ENCODE data around the gene FGF6. TPM values are rescaled to one million over a fixed set of nuclear protein-coding genes. Genes with fewer than 3 reads are reported as not detected.

The FGF6 gene
- total and polyA plus RNA-seq, 9 of the 15 experiments (the other 6 are each of a cell fraction or from before 2014, with no cell fraction given), result 0.14 TPM; not detected in 8

DNA sequence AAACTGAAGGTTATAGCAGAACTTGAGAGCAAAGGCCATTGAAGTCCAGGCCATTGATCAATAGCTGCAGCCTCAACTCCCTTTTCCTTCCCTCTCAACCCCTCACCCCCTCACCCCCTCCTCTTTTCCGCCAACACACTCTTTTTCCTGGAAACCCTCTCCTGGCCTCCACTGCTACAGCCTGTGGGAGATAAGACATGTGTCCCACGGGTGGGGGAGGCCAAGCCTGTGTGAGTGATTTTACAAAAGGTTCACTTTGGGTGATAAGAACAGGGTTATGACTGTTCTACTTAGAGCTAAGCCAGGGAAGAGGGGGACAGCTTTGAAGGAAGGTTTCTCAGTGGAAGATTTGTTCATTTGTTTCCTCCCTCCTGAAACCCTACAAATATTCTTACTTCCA, 57.0 kb downstream of the FGF6 start (continued):
- TF ChIP-seq SMARCE1 (IDR thresholded peaks at IDR 0.05) (peak; percentile 78; the same call in 1 of the 2 replicates), DACH1 (IDR thresholded peaks at IDR 0.05; ENCODE audit: partially characterized antibody) (no peak), ETS2 (tag; IDR thresholded peaks at IDR 0.05; ENCODE audit: borderline replicate concordance, poor library complexity, severe bottlenecking) (no peak), TCF3 (CRISPR knock-in tag; IDR thresholded peaks at IDR 0.05) (peak; percentile 85), PHB2 (IDR thresholded peaks at IDR 0.05; ENCODE audit: low read depth) (no peak), SRSF1 (IDR thresholded peaks at IDR 0.05; ENCODE audit: low read depth, low read length) (no peak), ZNF316 (IDR thresholded peaks at IDR 0.05) (no peak), CCNT2 (IDR thresholded peaks at IDR 0.05; ENCODE audit: borderline replicate concordance, extremely low read depth, insufficient read length, low read depth, low read length) (no peak), SAFB (IDR thresholded peaks at IDR 0.05; ENCODE audit: borderline replicate concordance, low read depth, low read length) (no peak), ZNF217 (CRISPR knock-in tag; IDR thresholded peaks at IDR 0.05) (no peak), GABPA (tag; conservative IDR thresholded peaks at IDR 0.05; ENCODE audit: low read depth) (no peak), EHMT2 (IDR thresholded peaks at IDR 0.05) (peak; percentile 65), RAD51 (IDR thresholded peaks at IDR 0.05; ENCODE audit: borderline replicate concordance, low read depth) (no peak), HNRNPLL (IDR thresholded peaks at IDR 0.05; ENCODE audit: low read depth, low read length, poor library complexity, severe bottlenecking) (no peak), FOXP1 (CRISPR knock-in tag; IDR thresholded peaks at IDR 0.05) (no peak), TFAM (CRISPR knock-in tag; conservative IDR thresholded peaks at IDR 0.05) (no peak), ZFP30 (CRISPR knock-in tag; IDR thresholded peaks at IDR 0.05; ENCODE audit: borderline replicate concordance) (no peak), KLF10 (CRISPR knock-in tag; IDR thresholded peaks at IDR 0.05) (no peak), ZFP36 (IDR thresholded peaks at IDR 0.05; ENCODE audit: low read depth, low read length, partially characterized antibody) (no peak), DNMT1 (IDR thresholded peaks at IDR 0.05) (no peak), ESRRA (IDR thresholded peaks at IDR 0.05; ENCODE audit: borderline replicate concordance, low read depth) (no peak), CBX8 (IDR thresholded peaks at IDR 0.05; ENCODE audit: borderline replicate concordance, extremely low read depth, low read depth, low read length, poor library complexity, severe bottlenecking) (no peak), FOXA3 (CRISPR knock-in tag; conservative IDR thresholded peaks at IDR 0.05 in 1 of 2, IDR thresholded peaks at IDR 0.05 in 1 of 2) (no peak)
- TF ChIP-seq, protein P1, sequence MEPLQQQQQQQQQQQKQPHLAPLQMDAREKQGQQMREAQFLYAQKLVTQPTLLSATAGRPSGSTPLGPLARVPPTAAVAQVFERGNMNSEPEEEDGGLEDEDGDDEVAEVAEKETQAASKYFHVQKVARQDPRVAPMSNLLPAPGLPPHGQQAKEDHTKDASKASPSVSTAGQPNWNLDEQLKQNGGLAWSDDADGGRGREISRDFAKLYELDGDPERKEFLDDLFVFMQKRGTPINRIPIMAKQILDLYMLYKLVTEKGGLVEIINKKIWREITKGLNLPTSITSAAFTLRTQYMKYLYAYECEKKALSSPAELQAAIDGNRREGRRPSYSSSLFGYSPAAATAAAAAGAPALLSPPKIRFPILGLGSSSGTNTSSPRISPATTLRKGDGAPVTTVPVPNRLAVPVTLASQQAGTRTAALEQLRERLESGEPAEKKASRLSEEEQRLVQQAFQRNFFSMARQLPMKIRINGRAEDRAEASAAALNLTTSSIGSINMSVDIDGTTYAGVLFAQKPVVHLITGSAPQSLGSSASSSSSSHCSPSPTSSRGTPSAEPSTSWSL (CRISPR knock-in tag; IDR thresholded peaks at IDR 0.05; ENCODE audit: borderline replicate concordance), result no peak
- TF ChIP-seq, protein P2, sequence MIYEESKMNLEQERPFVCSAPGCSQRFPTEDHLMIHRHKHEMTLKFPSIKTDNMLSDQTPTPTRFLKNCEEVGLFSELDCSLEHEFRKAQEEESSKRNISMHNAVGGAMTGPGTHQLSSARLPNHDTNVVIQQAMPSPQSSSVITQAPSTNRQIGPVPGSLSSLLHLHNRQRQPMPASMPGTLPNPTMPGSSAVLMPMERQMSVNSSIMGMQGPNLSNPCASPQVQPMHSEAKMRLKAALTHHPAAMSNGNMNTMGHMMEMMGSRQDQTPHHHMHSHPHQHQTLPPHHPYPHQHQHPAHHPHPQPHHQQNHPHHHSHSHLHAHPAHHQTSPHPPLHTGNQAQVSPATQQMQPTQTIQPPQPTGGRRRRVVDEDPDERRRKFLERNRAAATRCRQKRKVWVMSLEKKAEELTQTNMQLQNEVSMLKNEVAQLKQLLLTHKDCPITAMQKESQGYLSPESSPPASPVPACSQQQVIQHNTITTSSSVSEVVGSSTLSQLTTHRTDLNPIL (CRISPR knock-in tag; IDR thresholded peaks at IDR 0.05), result no peak
